ENCODE data around the gene ANK2. TPM values are rescaled to one million over a fixed set of nuclear protein-coding genes. Genes with fewer than 3 reads are reported as not detected.

The ANK2 gene
- polyA plus RNA-seq, 1 donor (not counting 4 experiments of a cell fraction or from before 2014, with no cell fraction given): 0.22 TPM

- Histone ChIP-seq H2AFZ (ENCODE audit: control insufficient read depth, low read length) (no peak overlapping the region), H3K79me2 (ENCODE audit: control insufficient read depth, insufficient read depth, low read length) (no peaks in the 10 kb centered on the region), H3K27ac (ENCODE audit: control insufficient read depth, insufficient read depth, low read length) (no peak overlapping the region), H3K9me3 (ENCODE audit: control insufficient read depth, low read depth, low read length) (no peaks in the 10 kb centered on the region), H3K27me3 (ENCODE audit: control insufficient read depth, extremely low read depth, insufficient read depth, low read length) (no peaks in the 10 kb centered on the region), H3K4me3 (ENCODE audit: control insufficient read depth in 2 of 3, extremely low read depth in 1 of 3, insufficient read depth in 2 of 3, low read depth in 1 of 3, low read length in 3 of 3) (no peak overlapping the region), H4K20me1 (ENCODE audit: control insufficient read depth, extremely low read depth, insufficient read depth, low read length) (no peaks in the 10 kb centered on the region), H3K9me1 (ENCODE audit: control insufficient read depth, extremely low read depth, insufficient read depth, low read length) (no peaks in the 10 kb centered on the region), H3K36me3 (ENCODE audit: control insufficient read depth in 2 of 2, extremely low read depth in 1 of 2, insufficient read depth in 2 of 2, low read length in 2 of 2) (no peaks in the 10 kb centered on the region), H3K9ac (ENCODE audit: control insufficient read depth, extremely low read depth, insufficient read depth, low read length) (no peak overlapping the region), H3K4me1 (ENCODE audit: control insufficient read depth, extremely low read depth, insufficient read depth, low read length) (no peaks in the 10 kb centered on the region), H3K4me2 (ENCODE audit: control insufficient read depth, extremely low read depth, insufficient read depth, low read depth, low read length) (no peak overlapping the region)
- TF ChIP-seq, protein P1, sequence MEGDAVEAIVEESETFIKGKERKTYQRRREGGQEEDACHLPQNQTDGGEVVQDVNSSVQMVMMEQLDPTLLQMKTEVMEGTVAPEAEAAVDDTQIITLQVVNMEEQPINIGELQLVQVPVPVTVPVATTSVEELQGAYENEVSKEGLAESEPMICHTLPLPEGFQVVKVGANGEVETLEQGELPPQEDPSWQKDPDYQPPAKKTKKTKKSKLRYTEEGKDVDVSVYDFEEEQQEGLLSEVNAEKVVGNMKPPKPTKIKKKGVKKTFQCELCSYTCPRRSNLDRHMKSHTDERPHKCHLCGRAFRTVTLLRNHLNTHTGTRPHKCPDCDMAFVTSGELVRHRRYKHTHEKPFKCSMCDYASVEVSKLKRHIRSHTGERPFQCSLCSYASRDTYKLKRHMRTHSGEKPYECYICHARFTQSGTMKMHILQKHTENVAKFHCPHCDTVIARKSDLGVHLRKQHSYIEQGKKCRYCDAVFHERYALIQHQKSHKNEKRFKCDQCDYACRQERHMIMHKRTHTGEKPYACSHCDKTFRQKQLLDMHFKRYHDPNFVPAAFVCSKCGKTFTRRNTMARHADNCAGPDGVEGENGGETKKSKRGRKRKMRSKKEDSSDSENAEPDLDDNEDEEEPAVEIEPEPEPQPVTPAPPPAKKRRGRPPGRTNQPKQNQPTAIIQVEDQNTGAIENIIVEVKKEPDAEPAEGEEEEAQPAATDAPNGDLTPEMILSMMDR (optimal IDR thresholded peaks at IDR 0.05 in 1 of 3, IDR thresholded peaks at IDR 0.05 in 1 of 3, conservative IDR thresholded peaks at IDR 0.05 in 1 of 3; ENCODE audit: extremely low read depth in 1 of 3, insufficient read depth in 2 of 3, low read length in 3 of 3): no peak
- TF ChIP-seq EZH2 (IDR thresholded peaks at IDR 0.05; ENCODE audit: low read length): no peak
- DNase-seq (ENCODE audit: low read depth, low spot score) (no peak), FAIRE-seq (no peak)
- dilution Hi-C loops (cut with MboI; ENCODE audit: extremely low pct_ligation_motif_present, low sequenced_read_pairs): no loop called here
Measured at GRCh38 chr4:113344100-113344499, 294.6 kb downstream of the ANK2 start.

DNA sequence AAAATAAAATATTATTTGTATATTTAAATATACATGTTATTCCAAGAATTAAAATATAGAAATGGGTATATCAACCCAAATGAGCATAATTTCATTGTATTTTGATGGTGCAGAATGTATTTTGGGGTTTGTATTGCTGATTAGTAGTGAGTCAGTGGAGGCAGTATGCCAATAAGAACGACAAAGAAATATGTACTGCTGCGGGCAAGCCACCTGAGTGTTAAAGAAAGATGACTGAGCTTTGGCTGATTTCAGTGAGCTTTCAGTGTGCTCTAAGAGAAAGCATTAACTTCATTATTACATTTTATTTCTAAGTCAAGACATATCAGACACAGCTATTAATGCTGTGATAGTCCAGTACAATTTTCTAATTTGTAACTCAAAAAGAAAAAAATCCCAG, 297.8 kb downstream of the ANK2 start:
- Histone ChIP-seq H3K4me3 (ENCODE audit: control insufficient read depth in 2 of 3, extremely low read depth in 1 of 3, insufficient read depth in 2 of 3, low read depth in 1 of 3, low read length in 3 of 3) (no peak overlapping the region), H3K4me2 (ENCODE audit: control insufficient read depth, extremely low read depth, insufficient read depth, low read depth, low read length) (no peak overlapping the region), H3K36me3 (ENCODE audit: control insufficient read depth in 2 of 2, extremely low read depth in 1 of 2, insufficient read depth in 2 of 2, low read length in 2 of 2) (no peaks in the 10 kb centered on the region), H3K79me2 (ENCODE audit: control insufficient read depth, insufficient read depth, low read length) (no peaks in the 10 kb centered on the region), H2AFZ (ENCODE audit: control insufficient read depth, low read length) (no peak overlapping the region), H3K27ac (ENCODE audit: control insufficient read depth, insufficient read depth, low read length) (no peak overlapping the region), H3K9me1 (ENCODE audit: control insufficient read depth, extremely low read depth, insufficient read depth, low read length) (no peaks in the 10 kb centered on the region), H4K20me1 (ENCODE audit: control insufficient read depth, extremely low read depth, insufficient read depth, low read length) (no peaks in the 10 kb centered on the region), H3K27me3 (ENCODE audit: control insufficient read depth, extremely low read depth, insufficient read depth, low read length) (no peaks in the 10 kb centered on the region), H3K4me1 (ENCODE audit: control insufficient read depth, extremely low read depth, insufficient read depth, low read length) (no peaks in the 10 kb centered on the region), H3K9ac (ENCODE audit: control insufficient read depth, extremely low read depth, insufficient read depth, low read length) (no peak overlapping the region), H3K9me3 (ENCODE audit: control insufficient read depth, low read depth, low read length) (no peaks in the 10 kb centered on the region)
- FAIRE-seq (no peak), DNase-seq (ENCODE audit: low read depth, low spot score) (no peak)
- TF ChIP-seq, protein P1 (optimal IDR thresholded peaks at IDR 0.05 in 1 of 3, IDR thresholded peaks at IDR 0.05 in 1 of 3, conservative IDR thresholded peaks at IDR 0.05 in 1 of 3; ENCODE audit: extremely low read depth in 1 of 3, insufficient read depth in 2 of 3, low read length in 3 of 3): no peak
- TF ChIP-seq EZH2 (IDR thresholded peaks at IDR 0.05; ENCODE audit: low read length): no peak
- dilution Hi-C loops (cut with MboI; ENCODE audit: extremely low pct_ligation_motif_present, low sequenced_read_pairs): no loop called here
